ENCODE results near the gene FAM180A.

GRCh38 chr7:135769005-135769802 is 20.6 kb upstream of the FAM180A start:
- TF ChIP-seq EZH2phosphoT487 (IDR thresholded peaks at IDR 0.05; ENCODE audit: borderline replicate concordance, low read length) (no peak), CTCF (conservative IDR thresholded peaks at IDR 0.05; ENCODE audit: low read depth, low read length) (no peak)

Data from PC-3 (cell line).